BLaER1 treated with 17β-estradiol and CSF1 and Interleukin-3, amounts not matched to agents 10 nM and 100 nM (cell line): ENCODE results near the gene CEACAM4.
"Not testable (repeated sequence)": the region's sequence is repeated elsewhere in the genome, so short reads cannot be mapped to it uniquely, and the experiment has no call there.

Source experiments
- H3K27ac ChIP-seq, 11 experiments: shearing (Covaris generic); formaldehyde crosslinking; 2 replicates each; pipeline ENCODE4 v1.8.1; 2022
- H3K27me3 ChIP-seq, 11 experiments: shearing (Covaris generic); formaldehyde crosslinking; 2 replicates each; pipeline ENCODE4 v1.8.1; 2022
- H3K36me3 ChIP-seq, 11 experiments: shearing (Covaris generic); formaldehyde crosslinking; 2 replicates each; pipeline ENCODE4 v1.8.1; 2022
- H3K4me1 ChIP-seq, 10 experiments: shearing (Covaris generic); formaldehyde crosslinking; 2 replicates each; pipeline ENCODE4 v1.8.1; 2022
- H3K4me2 ChIP-seq, 11 experiments: shearing (Covaris generic); formaldehyde crosslinking; 2 replicates each; pipeline ENCODE4 v1.8.1; 2022
- H3K4me3 ChIP-seq, 10 experiments: shearing (Covaris generic); formaldehyde crosslinking; 2 replicates each; pipeline ENCODE4 v1.8.1; 2022
- H3K9ac ChIP-seq, 11 experiments: shearing (Covaris generic); formaldehyde crosslinking; 2 replicates each; pipeline ENCODE4 v1.8.1; 2022
- H3K9me3 ChIP-seq, 11 experiments: shearing (Covaris generic); formaldehyde crosslinking; replicated peaks in 1 of 11; 2 replicates each; pipeline ENCODE4 v1.8.1; 2022
- H4K20me1 ChIP-seq, 11 experiments: shearing (Covaris generic); formaldehyde crosslinking; 2 replicates each; pipeline ENCODE4 v1.8.1; 2022
- Cebpa-rat ChIP-seq, 11 experiments: shearing (Covaris generic); IDR thresholded peaks; 2 replicates each; pipeline ENCODE4 v1.8.1; 2022

CEACAM4 gene

GRCh38 chr19:41626877-41627276, at the start of gene CEACAM4:
Gene CEACAM4, minus strand, starts transcription at chr19:41627074. Its CDS starts 111 bp downstream, at chr19:41626963.
- H3K9me3 ChIP-seq: peaks cover 19 to 27% (median 22%) of the 10 kb centered on the region in 11 experiments
- no peaks in the 10 kb centered on the region for H4K20me1 ChIP-seq
- peak within 1 kb of the TSS in 9 of 11 experiments; percentile 3 to 100 (median 85); a peak in 16 of 22 replicates for H3K4me2 ChIP-seq
- H3K4me1 ChIP-seq: peaks cover 0 to 62% (median 44%) of the 10 kb centered on the region in 10 experiments; a peak in 14 of 20 replicates
- H3K9ac ChIP-seq: peak within 1 kb of the TSS in 8 of 11 experiments; percentile 24 to 83 (median 71); a peak in 14 of 22 replicates
- no peaks in the 10 kb centered on the region; a peak in 1 of 22 replicates for H3K36me3 ChIP-seq
- H3K4me3 ChIP-seq: peak within 1 kb of the TSS in 7 of 10 experiments; percentile 39 to 73 (median 56); a peak in 13 of 20 replicates
- TF ChIP-seq Cebpa-rat (IDR thresholded peaks at IDR 0.05): no peak
- H3K27me3 ChIP-seq: peaks cover 0 to 26% (median 22%) of the 10 kb centered on the region in 11 experiments; a peak in 14 of 22 replicates
- peak within 1 kb of the TSS in 7 of 11 experiments; percentile 22 to 76 (median 64); a peak in 11 of 22 replicates for H3K27ac ChIP-seq

DNA sequence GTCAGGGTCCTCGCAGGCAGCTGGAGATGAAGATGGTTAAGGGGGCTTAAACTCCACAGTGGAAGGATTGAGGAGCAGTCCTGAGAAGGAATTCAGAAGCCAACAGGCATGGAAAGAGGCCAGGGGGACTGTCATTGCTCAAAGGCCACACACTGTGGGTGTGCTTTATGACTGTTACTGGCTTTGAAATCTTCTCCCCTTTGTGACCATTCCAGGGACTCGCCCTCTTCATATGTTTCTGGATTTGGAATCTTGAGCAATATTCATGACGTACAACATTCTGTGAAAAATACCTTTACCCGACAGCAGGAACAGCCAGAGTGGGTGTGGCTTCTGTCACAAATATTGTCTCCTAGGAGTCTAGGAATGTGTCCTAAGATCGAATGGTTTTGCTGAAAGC, 44.6 kb upstream of the CEACAM4 start:
- H3K9me3 ChIP-seq: peaks cover 15 to 34% (median 24%) of the 10 kb centered on the region in 11 experiments
- H3K4me2 ChIP-seq: no peak overlapping the region
- peak overlapping the region in 1 of 11 experiments; percentile 34; a peak in 1 of 22 replicates for H3K27ac ChIP-seq
- no peak overlapping the region; a peak in 1 of 20 replicates for H3K4me3 ChIP-seq
- TF ChIP-seq Cebpa-rat (IDR thresholded peaks at IDR 0.05): no peak
- H4K20me1 ChIP-seq: no peaks in the 10 kb centered on the region
- no peaks in the 10 kb centered on the region for H3K36me3 ChIP-seq
- H3K4me1 ChIP-seq: peaks cover 4 to 22% (median 16%) of the 10 kb centered on the region in 10 experiments; a peak in 17 of 20 replicates
- no peak overlapping the region for H3K9ac ChIP-seq
- H3K27me3 ChIP-seq: no peaks in the 10 kb centered on the region

DNA sequence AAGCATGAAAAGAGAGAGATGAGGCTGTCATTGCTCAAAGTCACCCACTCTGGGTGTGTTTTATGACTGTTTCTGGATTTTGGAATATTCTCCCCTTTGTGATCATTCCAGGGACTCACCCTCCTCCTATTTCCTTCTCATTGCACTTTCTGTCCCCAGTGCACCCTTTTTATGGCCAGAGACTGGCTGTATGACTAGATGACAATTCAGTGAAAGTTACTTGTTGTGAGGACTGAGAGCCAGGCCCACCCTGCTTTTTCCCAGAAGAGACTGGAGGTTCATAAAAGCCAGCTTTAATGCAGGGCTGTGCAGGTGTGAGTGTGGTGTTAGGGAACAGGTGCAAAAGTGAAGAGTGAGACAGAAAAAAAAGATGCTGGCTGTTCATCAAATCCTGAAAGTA, 43.9 kb upstream of the CEACAM4 start:
- no peak overlapping the region for H3K9ac ChIP-seq
- no peak for TF ChIP-seq Cebpa-rat (IDR thresholded peaks at IDR 0.05)
- no peak overlapping the region for H3K4me2 ChIP-seq
- no peak overlapping the region for H3K4me3 ChIP-seq
- H4K20me1 ChIP-seq: no peaks in the 10 kb centered on the region
- peaks cover 4 to 22% (median 16%) of the 10 kb centered on the region in 10 experiments; a peak in 17 of 20 replicates for H3K4me1 ChIP-seq
- H3K27me3 ChIP-seq: no peaks in the 10 kb centered on the region
- peaks cover 22 to 41% (median 31%) of the 10 kb centered on the region in 11 experiments for H3K9me3 ChIP-seq
- no peak overlapping the region for H3K27ac ChIP-seq
- H3K36me3 ChIP-seq: 0 out of 22 replicates have a peak, but pooled peaks cover 0 to 5% (median 0%) of the 10 kb centered on the region in 11 experiments

- no peaks in the 10 kb centered on the region for H3K27me3 ChIP-seq
- H4K20me1 ChIP-seq: no peaks in the 10 kb centered on the region
- H3K9me3 ChIP-seq: peaks cover 39 to 66% (median 55%) of the 10 kb centered on the region in 11 experiments
- 0 out of 22 replicates have a peak, but pooled peaks cover 0 to 5% (median 0%) of the 10 kb centered on the region in 11 experiments for H3K36me3 ChIP-seq
- H3K9ac ChIP-seq: no peak overlapping the region
- TF ChIP-seq Cebpa-rat (IDR thresholded peaks at IDR 0.05): no peak
- H3K4me1 ChIP-seq: peaks cover 4 to 22% (median 16%) of the 10 kb centered on the region in 10 experiments; a peak in 17 of 20 replicates
- no peak overlapping the region for H3K4me3 ChIP-seq
- no peak overlapping the region for H3K27ac ChIP-seq
- H3K4me2 ChIP-seq: 0 out of 22 replicates have a peak overlapping the region, but pooled peaks of 1 of the 11 experiments have one; percentile 8
Measured at GRCh38 chr19:41668315-41668714, 41.4 kb upstream of the CEACAM4 start.

DNA sequence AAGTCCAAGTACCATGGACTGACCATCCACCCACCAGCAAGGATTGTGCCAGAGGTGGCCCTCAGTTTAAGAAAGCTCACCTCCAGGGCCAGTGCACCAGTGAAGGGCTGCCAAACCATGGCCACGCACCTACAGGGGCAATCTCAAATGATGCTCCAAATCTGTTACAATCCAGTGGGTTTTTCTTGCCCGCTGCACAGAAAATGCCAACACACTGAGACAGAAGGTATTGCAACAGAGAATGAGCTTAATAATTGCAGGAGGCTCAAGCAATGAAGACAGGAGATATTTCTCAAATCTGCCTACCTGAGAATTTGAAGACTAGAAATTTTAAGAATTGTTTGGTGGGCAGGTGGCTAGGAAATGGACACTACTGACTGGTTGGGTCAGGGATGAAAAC, 39.2 kb upstream of the CEACAM4 start:
- Histone ChIP-seq H3K9me3 (peaks cover 28 to 59% (median 43%) of the 10 kb centered on the region in 11 experiments), H3K9ac (no peak overlapping the region), H3K36me3 (0 out of 22 replicates have a peak, but pooled peaks cover 0 to 5% (median 0%) of the 10 kb centered on the region in 11 experiments), H3K27me3 (no peaks in the 10 kb centered on the region), H3K4me1 (peaks cover 0 to 11% (median 7%) of the 10 kb centered on the region in 10 experiments; a peak in 11 of 20 replicates), H3K4me2 (no peak overlapping the region), H3K27ac (no peak overlapping the region), H3K4me3 (no peak overlapping the region), H4K20me1 (no peaks in the 10 kb centered on the region)
- no peak for TF ChIP-seq Cebpa-rat (IDR thresholded peaks at IDR 0.05)

GRCh38 chr19:41657157-41657556, 30.3 kb upstream of the CEACAM4 start:
- TF ChIP-seq Cebpa-rat (IDR thresholded peaks at IDR 0.05): no peak
- Histone ChIP-seq H3K36me3 (no peaks in the 10 kb centered on the region), H3K27ac (peak overlapping the region in 7 of 11 experiments; percentile 28 to 47 (median 42); a peak in 11 of 22 replicates), H3K9me3 (peaks cover 0 to 15% (median 5%) of the 10 kb centered on the region in 11 experiments; a peak in 8 of 22 replicates), H4K20me1 (no peaks in the 10 kb centered on the region), H3K27me3 (no peaks in the 10 kb centered on the region), H3K9ac (peak overlapping the region in 3 of 11 experiments; percentile 1 to 27 (median 14); a peak in 1 of 22 replicates), H3K4me1 (peaks cover 10 to 16% (median 14%) of the 10 kb centered on the region in 10 experiments), H3K4me2 (peak overlapping the region; percentile 36 to 86 (median 73)), H3K4me3 (no peak overlapping the region)

GRCh38 chr19:41656756-41657155, 29.9 kb upstream of the CEACAM4 start:
- Histone ChIP-seq H3K27ac (peak overlapping the region in 7 of 11 experiments; percentile 28 to 47 (median 42); a peak in 10 of 22 replicates), H3K9me3 (peaks cover 0 to 15% (median 5%) of the 10 kb centered on the region in 11 experiments; a peak in 8 of 22 replicates), H3K4me2 (peak overlapping the region; percentile 36 to 86 (median 73)), H3K9ac (peak overlapping the region in 2 of 11 experiments; percentile 1 to 14; a peak in 1 of 22 replicates), H3K4me1 (peaks cover 10 to 16% (median 14%) of the 10 kb centered on the region in 10 experiments)
- not testable (repeated sequence) for H4K20me1 ChIP-seq, H3K36me3 ChIP-seq, H3K27me3 ChIP-seq, H3K4me3 ChIP-seq

- no peaks in the 10 kb centered on the region for H3K36me3 ChIP-seq
- H3K9ac ChIP-seq: no peak overlapping the region
- no peak overlapping the region for H3K27ac ChIP-seq
- peaks cover 7 to 18% (median 9%) of the 10 kb centered on the region in 10 experiments for H3K4me1 ChIP-seq
- no peak for TF ChIP-seq Cebpa-rat (IDR thresholded peaks at IDR 0.05)
- H4K20me1 ChIP-seq: no peaks in the 10 kb centered on the region
- H3K4me2 ChIP-seq: no peak overlapping the region
- H3K27me3 ChIP-seq: no peaks in the 10 kb centered on the region
- H3K9me3 ChIP-seq: peaks cover 0 to 15% (median 5%) of the 10 kb centered on the region in 11 experiments; a peak in 8 of 22 replicates
- H3K4me3 ChIP-seq: no peak overlapping the region
Measured at GRCh38 chr19:41652250-41652649, 25.4 kb upstream of the CEACAM4 start.

GRCh38 chr19:41649827-41650226, 23.0 kb upstream of the CEACAM4 start:
- Histone ChIP-seq H3K36me3 (no peaks in the 10 kb centered on the region), H3K27ac (no peak overlapping the region), H3K4me1 (peaks cover 0 to 10% (median 0%) of the 10 kb centered on the region in 10 experiments; a peak in 9 of 20 replicates), H3K4me3 (no peak overlapping the region), H3K9me3 (peaks cover 0 to 15% (median 5%) of the 10 kb centered on the region in 11 experiments; a peak in 8 of 22 replicates), H3K9ac (no peak overlapping the region), H3K4me2 (peak overlapping the region in 7 of 11 experiments; percentile 4 to 65 (median 36); a peak in 10 of 22 replicates), H3K27me3 (no peaks in the 10 kb centered on the region), H4K20me1 (no peaks in the 10 kb centered on the region)
- no peak for TF ChIP-seq Cebpa-rat (IDR thresholded peaks at IDR 0.05)
